ENCODE results near the gene TMEM59L.
A peak's percentile ranks its signal among the peaks of the same experiment; 100 is the strongest.

The TMEM59L gene

DNA sequence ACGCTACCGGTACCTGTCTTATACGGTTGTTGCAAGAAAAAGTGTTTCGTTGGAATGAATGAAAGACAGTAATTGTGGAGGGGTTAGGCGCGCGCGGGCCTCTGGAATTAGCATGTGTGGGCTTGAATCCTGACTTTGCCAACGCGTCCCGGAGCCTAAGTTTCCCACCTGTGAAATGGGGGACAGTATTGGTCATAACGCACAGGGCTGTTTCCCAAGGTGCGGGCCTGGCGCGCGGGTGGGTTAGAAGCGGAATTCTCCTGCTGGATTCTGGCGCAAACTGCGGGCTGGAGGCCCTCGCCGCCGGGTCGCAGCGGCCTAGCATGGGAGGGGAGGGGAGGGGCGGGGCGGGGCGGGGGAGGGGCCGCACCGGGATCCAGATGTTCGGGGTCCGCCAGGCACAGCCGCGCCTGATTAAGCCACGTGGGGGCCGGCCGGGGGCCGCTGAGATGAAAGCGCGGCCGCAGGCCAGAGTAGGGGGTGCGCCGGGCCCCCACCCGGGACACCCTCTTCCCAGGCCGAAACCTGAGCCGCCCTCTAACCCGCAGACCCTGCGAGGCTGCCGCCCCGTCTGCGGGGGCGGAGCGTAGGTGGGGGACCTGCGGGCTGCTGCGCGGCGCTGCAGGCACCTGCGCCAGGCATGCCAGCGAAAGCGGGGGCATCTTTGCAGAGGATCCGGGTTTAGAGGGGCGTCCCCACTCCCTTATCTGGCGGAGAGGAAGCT lies 1.2 kb upstream of the TMEM59L start (continued):
- TF ChIP-seq, protein P1, sequence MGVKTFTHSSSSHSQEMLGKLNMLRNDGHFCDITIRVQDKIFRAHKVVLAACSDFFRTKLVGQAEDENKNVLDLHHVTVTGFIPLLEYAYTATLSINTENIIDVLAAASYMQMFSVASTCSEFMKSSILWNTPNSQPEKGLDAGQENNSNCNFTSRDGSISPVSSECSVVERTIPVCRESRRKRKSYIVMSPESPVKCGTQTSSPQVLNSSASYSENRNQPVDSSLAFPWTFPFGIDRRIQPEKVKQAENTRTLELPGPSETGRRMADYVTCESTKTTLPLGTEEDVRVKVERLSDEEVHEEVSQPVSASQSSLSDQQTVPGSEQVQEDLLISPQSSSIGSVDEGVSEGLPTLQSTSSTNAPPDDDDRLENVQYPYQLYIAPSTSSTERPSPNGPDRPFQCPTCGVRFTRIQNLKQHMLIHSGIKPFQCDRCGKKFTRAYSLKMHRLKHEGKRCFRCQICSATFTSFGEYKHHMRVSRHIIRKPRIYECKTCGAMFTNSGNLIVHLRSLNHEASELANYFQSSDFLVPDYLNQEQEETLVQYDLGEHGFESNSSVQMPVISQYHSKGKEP (tag by site-specific recombination; IDR thresholded peaks at IDR 0.05): 0 out of 2 replicates have a peak, but pooled peaks have one; percentile 23
- no peak for TF ChIP-seq ZNF302 (tag by site-specific recombination; IDR thresholded peaks at IDR 0.05; ENCODE audit: low read depth)
- TF ChIP-seq ZNF10 (tag by site-specific recombination; IDR thresholded peaks at IDR 0.05): peak; percentile 70; the same call in 1 of the 2 replicates

DNA sequence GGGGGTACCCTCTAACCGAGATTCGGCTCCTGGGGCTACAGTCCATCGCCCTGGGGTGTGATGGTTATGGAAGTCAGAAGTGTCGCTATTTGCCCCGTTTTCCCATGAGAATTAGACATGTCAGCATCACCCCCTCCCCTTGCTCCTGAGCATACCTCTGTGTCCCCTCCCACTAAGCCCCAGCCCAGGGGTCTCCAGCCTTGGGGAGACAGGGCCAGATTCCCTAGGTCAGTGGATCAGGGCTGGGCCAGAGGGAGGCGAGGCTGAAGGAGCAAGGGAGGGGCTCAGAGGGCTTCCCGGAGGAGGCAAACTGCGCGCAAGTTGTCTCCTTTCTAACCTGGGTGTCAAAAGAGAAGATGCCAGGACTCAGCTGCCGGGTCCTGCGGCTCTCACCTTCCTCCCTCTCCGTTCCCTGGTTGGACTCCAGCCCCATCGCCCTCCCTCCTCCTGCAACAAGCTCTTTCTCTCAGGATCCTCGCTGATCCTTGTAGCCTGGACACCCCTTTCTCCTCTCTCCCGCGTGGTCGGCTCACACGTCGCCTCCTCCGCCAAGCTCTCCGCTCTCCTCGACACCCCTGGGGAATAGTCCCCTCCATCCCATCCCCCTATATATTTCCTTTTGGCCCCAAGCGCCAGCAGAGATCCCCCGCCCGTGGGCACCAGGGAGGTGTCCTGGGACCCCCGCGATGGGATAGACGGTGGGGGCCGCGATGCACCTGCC lies 459 bp upstream of the TMEM59L start:
- CTCF ChIA-PET: interaction anchor here (0.6 to 1.0 kb wide), 2 partner anchors 11 to 263 kb away, joined by 3 read pairs; no protein-coding TSS in a partner anchor
- Histone ChIP-seq H3K4me3 (ENCODE audit: low read depth, low read length) (peak overlapping the region; percentile 41), H3K27ac (ENCODE audit: extremely low read depth, low read depth, low read length) (no peak overlapping the region; the same call in 1 of the 2 replicates), H3K4me1 (ENCODE audit: control insufficient read depth, insufficient read depth, low read length) (peaks cover 4% of the 10 kb centered on the region), H3K36me3 (ENCODE audit: control insufficient read depth in 2 of 2, insufficient read depth in 1 of 2, low read length in 2 of 2) (no peaks in the 10 kb centered on the region), H3K9me3 (ENCODE audit: control insufficient read depth, insufficient read depth, low read depth, low read length) (no peaks in the 10 kb centered on the region)
- POLR2A ChIA-PET: interaction anchor here (0.6 to 1.6 kb wide), 5 partner anchors 9 to 464 kb away, joined by 3 to 5 read pairs (median 3); partner anchors contain the start of genes COPE, DDX49, KXD1 and UBA52
- TF ChIP-seq ZNF510 (tag by site-specific recombination; IDR thresholded peaks at IDR 0.05; ENCODE audit: insufficient replicate concordance) (no peak), ZNF423 (tag by site-specific recombination; IDR thresholded peaks at IDR 0.05) (no peak), GLIS1 (tag by site-specific recombination; IDR thresholded peaks at IDR 0.05) (peak; percentile 94), PRDM1 (tag by site-specific recombination; IDR thresholded peaks at IDR 0.05) (peak; percentile 72), ZNF114 (tag by site-specific recombination; IDR thresholded peaks at IDR 0.05) (no peak), EGR2 (tag by site-specific recombination; IDR thresholded peaks at IDR 0.05; ENCODE audit: low read depth) (no peak), YY1 (tag by site-specific recombination; IDR thresholded peaks at IDR 0.05) (no peak), ZNF174 (tag by site-specific recombination; IDR thresholded peaks at IDR 0.05) (no peak), ZNF211 (tag by site-specific recombination; IDR thresholded peaks at IDR 0.05; ENCODE audit: low read depth) (no peak), ZNF549 (tag by site-specific recombination; IDR thresholded peaks at IDR 0.05) (no peak), ZNF335 (tag by site-specific recombination; conservative IDR thresholded peaks at IDR 0.05) (peak; percentile 82), ZNF416 (tag by site-specific recombination; IDR thresholded peaks at IDR 0.05) (no peak), ZNF391 (tag by site-specific recombination; IDR thresholded peaks at IDR 0.05; ENCODE audit: borderline replicate concordance, low read depth) (peak; percentile 60; the same call in 1 of the 2 replicates), ZNF610 (tag by site-specific recombination; IDR thresholded peaks at IDR 0.05; ENCODE audit: borderline replicate concordance) (no peak), ZNF426 (tag by site-specific recombination; IDR thresholded peaks at IDR 0.05) (no peak), GLI2 (tag by site-specific recombination; IDR thresholded peaks at IDR 0.05; ENCODE audit: borderline replicate concordance, low read depth) (no peak)
- TF ChIP-seq, protein P2, sequence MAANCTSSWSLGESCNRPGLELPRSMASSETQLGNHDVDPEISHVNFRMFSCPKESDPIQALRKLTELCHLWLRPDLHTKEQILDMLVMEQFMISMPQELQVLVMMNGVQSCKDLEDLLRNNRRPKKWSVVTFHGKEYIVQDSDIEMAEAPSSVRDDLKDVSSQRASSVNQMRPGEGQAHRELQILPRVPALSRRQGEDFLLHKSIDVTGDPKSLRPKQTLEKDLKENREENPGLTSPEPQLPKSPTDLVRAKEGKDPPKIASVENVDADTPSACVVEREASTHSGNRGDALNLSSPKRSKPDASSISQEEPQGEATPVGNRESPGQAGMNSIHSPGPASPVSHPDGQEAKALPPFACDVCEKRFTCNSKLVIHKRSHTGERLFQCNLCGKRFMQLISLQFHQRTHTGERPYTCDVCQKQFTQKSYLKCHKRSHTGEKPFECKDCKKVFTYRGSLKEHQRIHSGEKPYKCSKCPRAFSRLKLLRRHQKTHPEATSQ (tag by site-specific recombination; IDR thresholded peaks at IDR 0.05): no peak
- TF ChIP-seq, protein P3, sequence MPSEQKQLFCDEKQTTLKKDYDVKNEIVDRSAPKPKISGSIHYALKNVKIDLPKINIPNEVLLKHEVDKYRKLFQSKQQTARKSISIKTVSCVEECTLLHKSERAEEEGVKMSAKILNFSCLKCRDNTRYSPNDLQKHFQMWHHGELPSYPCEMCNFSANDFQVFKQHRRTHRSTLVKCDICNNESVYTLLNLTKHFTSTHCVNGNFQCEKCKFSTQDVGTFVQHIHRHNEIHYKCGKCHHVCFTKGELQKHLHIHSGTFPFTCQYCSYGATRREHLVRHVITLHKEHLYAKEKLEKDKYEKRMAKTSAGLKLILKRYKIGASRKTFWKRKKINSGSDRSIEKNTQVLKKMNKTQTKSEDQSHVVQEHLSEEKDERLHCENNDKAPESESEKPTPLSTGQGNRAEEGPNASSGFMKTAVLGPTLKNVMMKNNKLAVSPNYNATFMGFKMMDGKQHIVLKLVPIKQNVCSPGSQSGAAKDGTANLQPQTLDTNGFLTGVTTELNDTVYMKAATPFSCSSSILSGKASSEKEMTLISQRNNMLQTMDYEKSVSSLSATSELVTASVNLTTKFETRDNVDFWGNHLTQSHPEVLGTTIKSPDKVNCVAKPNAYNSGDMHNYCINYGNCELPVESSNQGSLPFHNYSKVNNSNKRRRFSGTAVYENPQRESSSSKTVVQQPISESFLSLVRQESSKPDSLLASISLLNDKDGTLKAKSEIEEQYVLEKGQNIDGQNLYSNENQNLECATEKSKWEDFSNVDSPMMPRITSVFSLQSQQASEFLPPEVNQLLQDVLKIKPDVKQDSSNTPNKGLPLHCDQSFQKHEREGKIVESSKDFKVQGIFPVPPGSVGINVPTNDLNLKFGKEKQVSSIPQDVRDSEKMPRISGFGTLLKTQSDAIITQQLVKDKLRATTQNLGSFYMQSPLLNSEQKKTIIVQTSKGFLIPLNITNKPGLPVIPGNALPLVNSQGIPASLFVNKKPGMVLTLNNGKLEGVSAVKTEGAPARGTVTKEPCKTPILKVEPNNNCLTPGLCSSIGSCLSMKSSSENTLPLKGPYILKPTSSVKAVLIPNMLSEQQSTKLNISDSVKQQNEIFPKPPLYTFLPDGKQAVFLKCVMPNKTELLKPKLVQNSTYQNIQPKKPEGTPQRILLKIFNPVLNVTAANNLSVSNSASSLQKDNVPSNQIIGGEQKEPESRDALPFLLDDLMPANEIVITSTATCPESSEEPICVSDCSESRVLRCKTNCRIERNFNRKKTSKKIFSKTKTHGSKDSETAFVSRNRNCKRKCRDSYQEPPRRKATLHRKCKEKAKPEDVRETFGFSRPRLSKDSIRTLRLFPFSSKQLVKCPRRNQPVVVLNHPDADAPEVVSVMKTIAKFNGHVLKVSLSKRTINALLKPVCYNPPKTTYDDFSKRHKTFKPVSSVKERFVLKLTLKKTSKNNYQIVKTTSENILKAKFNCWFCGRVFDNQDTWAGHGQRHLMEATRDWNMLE (tag by site-specific recombination; conservative IDR thresholded peaks at IDR 0.05; ENCODE audit: low read depth): no peak
- TF ChIP-seq, protein P4, sequence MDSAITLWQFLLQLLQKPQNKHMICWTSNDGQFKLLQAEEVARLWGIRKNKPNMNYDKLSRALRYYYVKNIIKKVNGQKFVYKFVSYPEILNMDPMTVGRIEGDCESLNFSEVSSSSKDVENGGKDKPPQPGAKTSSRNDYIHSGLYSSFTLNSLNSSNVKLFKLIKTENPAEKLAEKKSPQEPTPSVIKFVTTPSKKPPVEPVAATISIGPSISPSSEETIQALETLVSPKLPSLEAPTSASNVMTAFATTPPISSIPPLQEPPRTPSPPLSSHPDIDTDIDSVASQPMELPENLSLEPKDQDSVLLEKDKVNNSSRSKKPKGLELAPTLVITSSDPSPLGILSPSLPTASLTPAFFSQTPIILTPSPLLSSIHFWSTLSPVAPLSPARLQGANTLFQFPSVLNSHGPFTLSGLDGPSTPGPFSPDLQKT (IDR thresholded peaks at IDR 0.05; ENCODE audit: borderline replicate concordance, low read depth, low read length): no peak
- TF ChIP-seq, protein P5, sequence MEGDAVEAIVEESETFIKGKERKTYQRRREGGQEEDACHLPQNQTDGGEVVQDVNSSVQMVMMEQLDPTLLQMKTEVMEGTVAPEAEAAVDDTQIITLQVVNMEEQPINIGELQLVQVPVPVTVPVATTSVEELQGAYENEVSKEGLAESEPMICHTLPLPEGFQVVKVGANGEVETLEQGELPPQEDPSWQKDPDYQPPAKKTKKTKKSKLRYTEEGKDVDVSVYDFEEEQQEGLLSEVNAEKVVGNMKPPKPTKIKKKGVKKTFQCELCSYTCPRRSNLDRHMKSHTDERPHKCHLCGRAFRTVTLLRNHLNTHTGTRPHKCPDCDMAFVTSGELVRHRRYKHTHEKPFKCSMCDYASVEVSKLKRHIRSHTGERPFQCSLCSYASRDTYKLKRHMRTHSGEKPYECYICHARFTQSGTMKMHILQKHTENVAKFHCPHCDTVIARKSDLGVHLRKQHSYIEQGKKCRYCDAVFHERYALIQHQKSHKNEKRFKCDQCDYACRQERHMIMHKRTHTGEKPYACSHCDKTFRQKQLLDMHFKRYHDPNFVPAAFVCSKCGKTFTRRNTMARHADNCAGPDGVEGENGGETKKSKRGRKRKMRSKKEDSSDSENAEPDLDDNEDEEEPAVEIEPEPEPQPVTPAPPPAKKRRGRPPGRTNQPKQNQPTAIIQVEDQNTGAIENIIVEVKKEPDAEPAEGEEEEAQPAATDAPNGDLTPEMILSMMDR (tag by site-specific recombination; IDR thresholded peaks at IDR 0.05): no peak
